ENCODE measurements around the gene GEMIN5.
"Not testable (repeated sequence)": the region's sequence is repeated elsewhere in the genome, so short reads cannot be mapped to it uniquely, and the experiment has no call there.

Gene GEMIN5

DNA sequence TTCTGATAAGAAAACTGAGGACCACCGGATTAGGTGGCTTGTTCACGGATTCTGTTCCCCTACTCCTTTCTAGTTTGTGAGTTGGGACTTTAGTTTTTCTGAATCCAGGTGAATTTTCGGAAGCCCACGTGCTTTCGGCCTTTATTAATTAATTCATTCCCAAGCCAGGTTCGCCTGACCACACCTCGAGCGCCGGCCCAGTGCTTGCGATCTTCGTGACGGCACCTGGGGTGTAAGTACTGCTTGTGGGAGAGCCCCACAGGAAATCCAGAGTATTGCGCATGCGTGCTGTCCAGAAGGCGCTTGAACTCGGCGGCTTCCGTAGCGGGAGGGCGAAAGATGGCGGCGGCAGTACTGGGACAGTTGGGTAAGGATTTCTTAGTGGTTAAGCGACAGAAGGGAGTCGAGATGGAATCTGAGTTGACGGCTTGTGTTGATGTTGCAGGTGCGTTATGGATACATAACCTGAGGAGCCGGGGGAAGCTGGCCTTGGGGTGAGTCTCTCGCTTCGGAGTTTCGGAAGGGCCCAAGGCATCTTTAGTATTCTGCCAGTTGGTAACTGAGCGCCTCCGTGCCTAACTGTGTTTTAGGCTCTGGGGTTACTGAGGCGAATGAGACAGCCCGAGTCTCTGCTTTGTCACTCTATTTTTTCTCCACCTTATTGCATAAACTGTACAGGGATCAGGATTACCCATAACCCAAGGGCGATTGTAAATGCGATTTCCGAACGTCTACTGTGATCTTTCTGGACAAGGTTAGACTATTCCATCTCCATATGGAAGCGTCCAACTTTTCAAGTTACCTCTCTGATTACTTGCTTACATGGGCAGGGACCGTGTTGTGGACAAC, 3.0 kb upstream of the GEMIN5 start, which contains the start of gene MRPL22:
TSS of gene MRPL22 (plus strand) at position 302 of the 849 bp plus-strand sequence. CDS start at position 340, 38 bp downstream.
- peak; percentile 96 for DNase-seq (ENCODE audit: low spot score)

DNA sequence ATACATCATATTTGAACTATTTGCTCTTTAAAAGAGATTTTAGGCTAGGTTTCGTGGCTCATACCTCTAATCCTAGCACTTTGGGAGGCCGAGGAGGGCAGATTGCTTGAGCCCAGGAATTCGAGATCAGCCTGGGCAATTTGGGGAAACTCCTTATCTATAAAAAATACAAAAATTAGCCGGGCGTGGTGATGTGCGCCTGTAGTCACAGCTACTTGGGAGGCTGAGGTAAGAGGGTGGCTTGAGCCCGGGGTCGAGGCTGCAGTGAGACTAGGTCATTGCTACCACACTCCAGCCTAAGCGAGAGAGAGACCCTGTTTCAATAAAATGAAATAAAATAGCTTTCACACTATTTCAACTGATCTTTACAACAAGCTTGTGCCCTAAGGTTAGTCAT, 2.4 kb upstream of the GEMIN5 start:
- no peak for DNase-seq (ENCODE audit: low spot score)

DNA sequence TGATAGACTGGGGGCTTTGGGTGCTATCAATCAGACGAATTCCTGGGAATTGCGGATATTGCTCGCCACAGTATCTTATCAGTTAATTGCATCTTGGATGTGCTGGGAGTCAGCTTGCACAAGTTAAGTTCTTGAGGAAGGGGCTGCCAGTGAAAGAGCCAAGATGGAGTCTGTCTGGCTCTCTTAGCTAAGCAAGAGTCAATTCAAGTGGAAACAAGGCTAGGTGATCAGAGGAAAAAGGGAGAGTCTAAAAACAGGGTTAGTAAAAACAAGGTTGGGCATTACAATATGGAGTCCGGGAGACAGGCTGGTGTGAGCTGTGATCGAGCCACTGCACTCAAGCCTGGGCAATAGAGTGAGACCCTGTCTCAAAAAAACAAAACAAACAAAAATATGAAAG, 1.4 kb upstream of the GEMIN5 start:
- not testable (repeated sequence) for DNase-seq (ENCODE audit: low spot score)

DNA sequence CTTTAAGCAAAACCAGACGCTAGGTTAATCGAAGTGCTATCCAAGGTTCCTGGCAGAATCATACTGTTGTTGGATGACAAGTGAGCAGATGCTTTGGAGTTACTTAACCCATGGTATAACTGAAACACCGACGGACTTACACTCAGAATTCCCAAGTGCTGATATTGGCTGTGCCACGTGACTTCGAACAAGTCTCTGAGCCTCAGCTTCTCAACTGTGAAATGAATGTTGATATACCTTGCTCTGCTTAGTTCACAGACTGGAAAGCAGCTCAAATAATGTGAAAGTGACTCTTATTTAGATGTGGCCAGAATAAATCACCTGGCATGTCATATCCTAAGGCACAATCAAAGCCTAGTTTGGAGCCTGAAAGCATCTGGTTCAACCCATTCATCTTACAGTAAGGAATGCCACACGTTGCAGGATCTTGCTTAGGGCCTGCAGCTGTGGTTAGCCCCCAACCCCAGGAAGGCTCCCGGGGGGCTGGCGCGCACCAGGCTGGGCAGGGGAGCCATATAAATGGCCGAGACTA, 759 bp downstream of the GEMIN5 start:
- peak; percentile 7 for DNase-seq (ENCODE audit: low spot score)

DNA sequence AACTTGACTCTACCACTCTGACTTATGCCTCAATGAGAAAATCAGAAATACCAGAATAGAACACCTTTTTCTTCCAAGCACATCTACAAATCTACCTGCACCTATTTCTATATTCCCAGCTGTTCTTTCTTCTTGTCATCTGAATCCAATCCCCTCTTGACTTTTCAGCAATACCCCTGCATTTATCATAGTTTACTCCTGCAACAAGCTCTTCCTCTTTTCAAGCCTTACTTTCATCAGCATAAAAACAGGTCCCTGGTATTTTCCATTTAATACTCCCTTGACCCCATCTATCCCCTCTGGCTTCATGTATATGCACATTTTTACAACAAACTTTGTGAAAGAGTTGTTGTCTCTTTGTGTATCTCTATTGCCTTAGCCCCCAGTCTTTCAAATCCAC, 3.1 kb downstream of the GEMIN5 start:
- no peak for DNase-seq (ENCODE audit: low spot score)

DNA sequence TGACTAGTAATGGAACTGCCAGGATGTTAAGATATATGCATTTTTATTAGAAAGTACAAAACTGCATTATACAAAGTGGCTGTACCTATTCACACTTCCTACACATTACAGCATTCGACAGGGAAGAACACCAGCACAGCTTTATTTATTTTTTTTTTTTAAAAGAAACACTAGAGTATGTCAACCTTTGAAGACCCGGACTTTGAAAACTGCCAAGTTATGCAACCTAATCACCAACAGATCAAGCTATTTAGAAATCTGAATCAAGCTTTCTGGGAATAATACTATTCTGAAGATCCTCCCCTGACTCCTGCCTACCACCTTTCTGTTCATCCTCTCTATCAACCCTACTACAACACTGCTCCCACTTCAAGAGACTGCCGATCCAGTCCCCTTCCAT, 4.5 kb downstream of the GEMIN5 start:
- no peak for DNase-seq (ENCODE audit: low spot score)

DNA sequence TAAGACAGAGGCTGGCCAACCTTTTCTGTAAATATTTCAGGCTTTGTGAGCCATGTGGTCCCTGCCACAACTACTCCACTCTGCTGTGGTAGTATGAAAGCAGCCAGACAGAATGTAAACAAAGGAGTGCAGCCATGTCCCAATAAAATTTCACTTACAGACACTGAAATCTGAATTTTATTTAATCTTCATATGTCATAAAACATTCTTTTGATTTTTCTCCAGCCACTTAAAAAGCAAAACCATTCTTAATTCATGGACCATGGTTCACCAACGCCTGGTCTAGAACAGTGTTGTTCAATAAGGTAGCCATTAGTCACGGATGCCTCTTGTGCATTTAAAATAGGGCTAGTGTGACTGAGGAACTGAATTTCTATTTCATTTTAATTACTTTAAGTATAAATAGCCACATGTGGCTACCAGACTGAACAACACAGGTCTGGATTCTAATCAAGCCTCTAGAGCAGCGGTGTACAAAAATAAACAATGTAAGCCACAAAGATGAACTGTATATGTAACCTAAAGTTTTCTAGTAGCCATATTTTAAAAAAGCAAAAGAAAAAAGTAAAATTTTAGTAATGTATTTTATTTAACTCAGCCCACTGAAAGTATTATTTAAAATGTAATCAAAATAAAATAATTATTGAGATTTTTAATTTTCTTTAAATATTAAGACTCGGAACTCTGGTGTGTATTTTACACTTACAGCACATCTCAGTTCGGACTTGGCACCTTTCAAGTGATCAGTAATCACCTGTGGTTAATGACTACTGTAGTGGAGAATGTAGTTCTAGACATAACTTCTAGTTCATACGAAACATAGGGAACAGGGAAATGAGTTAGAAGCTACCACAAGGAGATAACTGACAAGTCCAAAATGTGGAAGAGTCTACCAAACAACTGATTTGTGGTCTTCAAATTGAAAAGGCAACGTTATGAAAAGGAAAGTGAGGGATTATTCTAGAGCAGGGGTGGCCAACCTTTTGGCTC, 14.3 kb downstream of the GEMIN5 start:
- peak; percentile 25 for DNase-seq (ENCODE audit: low spot score)

DNA sequence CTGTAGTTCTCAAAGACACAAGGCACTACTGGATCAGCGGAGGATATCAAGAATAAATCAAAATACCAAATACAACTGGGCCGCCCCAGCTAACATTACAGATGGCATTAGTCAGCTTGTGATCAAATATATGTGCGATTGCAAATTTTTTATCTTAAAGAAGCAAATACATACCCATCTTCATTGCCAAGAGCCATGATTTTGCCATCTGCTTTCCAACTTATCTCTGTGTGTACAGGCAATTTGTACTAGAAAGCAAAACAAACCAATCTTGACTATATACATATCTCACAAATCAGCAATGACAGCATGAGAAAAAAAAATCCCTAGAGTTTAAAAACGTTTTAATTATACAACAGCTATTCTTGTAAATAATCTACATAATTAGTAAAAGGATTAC, 20.3 kb downstream of the GEMIN5 start:
- no peak for DNase-seq (ENCODE audit: low spot score)

DNA sequence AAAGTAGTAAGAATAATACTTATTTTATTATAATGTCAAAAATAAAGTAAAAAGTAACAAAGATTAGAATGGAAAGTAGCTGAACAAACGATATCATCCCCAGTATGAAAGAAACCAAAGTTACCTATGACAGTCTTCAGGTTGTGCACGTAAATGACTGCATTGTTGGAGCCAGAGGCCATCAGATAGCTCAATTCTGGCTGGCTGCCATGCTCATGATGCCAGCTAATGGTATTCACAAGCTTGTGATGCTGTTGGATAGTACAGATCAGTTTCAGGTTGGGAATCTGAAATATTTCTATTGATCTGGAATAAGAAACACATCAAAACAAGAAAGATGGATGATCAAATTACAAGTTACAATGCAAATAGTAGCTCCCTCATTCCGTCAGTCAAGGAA, 21.1 kb downstream of the GEMIN5 start:
- DNase-seq (ENCODE audit: low spot score), result peak; percentile 2

DNA sequence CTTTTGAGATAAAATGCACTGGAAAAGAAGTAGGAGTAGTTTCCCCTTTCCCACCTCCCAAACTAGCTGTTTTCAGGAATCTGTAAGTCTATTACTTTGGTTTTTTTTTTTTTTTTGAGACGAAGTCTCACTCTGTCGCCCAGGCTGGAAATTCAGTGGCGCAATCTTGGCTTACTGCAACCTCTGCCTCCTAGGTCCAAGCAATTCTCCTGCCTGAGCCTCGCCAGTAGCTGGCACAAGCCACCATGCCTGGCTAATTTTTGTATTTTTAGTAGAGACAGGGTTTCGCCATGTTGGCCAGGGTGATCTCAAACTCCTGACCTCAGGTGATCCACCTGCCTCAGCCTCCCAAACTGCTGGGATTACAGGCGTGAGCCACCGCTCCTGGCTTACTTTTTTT, 32.4 kb downstream of the GEMIN5 start:
- DNase-seq (ENCODE audit: low spot score), result not testable (repeated sequence)

DNA sequence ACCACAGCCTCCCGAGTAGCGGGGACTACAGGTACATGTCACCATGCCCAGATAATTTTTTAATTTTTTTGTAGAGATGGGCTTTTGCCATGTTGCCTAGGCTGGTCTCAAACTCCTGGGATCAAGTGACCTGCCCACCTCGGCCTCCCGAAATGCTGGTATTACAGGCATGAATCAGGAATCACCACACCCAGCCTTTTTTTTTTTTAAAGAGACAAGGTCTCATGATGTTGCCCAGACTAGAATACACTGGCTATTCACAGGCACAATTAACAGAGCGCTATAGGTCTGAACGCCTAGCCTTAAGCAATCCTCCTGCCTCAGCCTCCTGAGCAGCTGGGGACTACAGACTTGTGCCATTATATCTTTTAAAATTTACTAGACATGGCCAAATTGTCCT, 36.1 kb downstream of the GEMIN5 start:
- no peak for DNase-seq (ENCODE audit: low spot score)

DNA sequence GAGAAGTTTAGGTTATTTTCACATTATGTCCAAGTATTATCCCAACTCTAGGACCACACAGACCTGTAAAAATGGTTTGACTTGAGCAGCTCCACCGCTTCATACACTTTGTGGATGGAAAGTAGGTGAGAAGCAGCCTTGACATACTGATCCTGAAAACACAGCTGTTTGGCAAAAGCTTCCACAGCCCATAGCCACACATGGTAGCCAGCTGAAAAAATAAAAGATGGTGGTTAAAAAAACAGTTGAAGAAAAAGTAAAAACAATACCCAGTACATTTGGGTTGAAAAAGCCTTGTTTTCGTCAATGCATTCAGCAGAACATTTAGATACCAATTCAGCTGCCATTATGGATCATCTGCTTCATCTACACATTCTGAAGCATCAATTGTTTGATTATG, 36.7 kb downstream of the GEMIN5 start:
- no peak for DNase-seq (ENCODE audit: low spot score)

DNA sequence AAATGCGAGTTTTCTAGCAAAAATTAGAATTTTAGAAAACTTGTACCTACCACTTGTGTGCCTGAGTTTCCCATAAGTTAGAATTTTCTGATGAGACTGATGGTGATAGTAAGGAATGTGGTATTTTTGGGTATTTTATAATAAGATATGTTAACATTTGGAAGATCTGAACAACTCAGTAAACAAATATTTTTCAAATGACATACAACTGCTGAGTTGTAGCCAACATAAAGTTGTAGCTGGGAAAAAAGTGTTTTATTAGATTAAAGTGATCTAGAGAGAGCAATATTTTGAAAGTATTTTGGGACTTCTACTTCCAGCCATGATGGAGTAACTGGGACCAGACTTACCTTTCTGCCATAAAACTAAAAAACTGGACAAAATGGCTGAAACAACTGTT, 37.9 kb downstream of the GEMIN5 start:
- DNase-seq (ENCODE audit: low spot score), result no peak

DNA sequence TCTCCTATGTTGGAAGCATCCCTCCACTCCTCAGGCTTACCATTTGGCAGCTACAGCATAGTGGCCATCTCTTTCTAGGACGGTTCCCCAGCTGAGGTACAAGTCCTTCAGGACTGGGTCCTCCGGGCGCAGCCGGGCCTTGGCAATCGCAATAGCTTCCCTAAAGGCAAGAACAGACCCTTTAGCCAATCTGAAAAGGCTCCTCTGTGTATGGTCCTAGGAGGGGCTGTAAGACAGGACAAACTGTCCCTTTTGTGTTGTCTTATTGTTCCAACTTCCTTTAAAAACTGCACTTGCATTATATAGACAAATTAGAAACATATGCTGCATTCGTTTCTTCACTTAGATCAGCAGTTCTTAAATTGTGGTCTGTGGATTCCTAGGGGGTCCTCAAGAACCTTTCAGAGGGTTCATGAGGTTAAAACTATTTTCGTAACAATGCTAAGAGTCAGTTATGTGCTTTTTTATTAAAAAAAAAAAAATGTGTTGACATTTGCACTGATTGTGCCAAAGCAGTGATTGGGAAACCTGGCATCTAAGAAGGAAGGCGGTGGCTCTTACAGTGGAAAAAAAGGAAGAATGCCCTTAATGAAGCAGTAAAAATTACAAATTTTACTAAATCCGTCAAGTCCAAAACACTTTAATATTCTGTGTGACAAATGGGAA, 38.7 kb downstream of the GEMIN5 start:
- DNase-seq (ENCODE audit: low spot score), result no peak

DNA sequence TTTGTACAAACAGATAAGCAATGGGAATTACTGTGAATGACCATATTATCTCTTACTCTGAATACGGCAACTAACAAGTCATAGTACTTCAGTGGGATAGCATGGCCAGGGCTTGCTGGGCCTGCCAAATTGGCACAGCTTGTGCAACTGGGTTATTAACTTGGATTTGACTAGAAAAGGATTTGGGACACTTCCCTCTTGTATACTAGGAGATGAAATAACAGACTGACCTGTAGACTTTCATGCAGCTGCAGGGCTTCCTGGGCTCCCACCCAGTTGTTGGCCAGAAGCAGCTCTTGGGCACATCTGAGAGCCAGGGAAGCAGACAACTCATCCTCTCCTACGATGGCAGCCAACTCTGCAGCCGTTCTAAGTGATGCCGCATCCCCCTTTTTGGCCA, 39.8 kb downstream of the GEMIN5 start:
- DNase-seq (ENCODE audit: low spot score), result no peak

DNA sequence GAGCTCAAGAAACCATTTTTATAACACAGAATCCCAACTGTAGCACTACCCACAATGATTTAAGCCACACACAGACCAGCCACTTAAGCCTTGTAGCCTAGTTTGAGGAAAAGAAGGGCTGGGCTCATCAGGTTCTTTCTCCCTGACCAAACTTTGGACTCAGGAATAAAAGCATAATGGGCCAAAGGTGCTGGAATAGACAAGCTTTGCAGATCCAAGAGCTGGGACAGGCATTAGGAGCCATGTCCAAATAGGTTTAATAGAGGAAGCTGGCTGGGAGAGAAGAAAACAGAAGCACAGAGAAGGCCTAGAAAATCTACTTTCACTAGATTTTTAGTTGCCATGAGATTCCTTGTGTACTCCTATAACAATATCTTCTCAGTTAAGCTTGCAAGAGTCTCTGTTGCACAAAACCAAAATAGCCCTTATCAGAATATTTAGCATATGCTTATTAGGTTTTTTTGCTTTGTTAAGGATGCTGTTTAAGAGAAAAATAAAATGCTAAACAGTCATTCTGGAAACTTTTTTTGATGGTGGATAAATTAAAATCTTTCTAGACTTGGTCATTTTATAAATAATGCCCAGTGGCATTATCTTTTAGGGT, 41.3 kb downstream of the GEMIN5 start:
- DNase-seq (ENCODE audit: low spot score), result no peak

DNA sequence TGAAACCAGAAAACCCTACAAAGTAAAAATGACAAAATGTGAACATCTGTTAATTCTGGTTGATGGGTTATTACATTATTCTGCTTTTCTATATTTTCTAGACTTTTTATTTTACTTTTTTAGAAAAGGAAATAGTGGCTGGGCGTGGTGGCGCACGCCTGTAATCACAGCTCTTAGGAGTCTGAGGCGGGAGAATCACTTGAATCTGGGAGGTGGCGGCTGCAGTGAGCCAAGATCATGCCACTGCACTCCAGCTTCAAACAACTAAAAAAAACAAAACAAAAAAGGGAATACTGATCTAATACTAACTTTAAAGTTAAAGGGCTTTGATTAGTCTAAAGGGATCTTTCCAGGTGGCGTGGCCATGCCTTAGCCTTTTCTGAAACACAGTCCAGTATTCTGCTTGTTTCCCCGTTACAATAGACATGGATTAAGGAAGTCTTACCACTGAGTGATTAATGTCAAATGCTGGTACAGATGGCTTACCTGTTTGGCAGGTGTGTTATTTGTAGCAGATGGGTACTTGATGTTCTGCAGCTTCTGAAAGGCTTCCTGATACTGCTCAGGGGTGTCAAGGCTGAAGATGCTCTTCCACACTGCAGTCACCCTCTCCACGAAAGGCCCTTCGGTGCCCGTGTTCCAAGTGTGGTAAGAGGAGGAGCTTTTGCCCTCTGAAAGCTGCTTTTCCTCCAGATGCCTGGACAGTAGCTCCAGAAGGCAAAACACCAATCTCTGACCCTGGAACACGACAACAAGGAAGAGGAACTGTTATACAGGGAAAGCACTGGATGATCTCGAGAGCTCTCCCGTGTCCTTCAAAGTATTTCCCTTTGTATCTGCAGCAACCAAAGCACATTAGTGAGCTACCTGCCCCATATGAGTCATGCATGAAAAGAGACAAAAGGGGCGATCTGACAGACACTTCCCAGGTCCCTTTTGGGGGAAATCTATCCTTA, 42.1 kb downstream of the GEMIN5 start:
- no peak for DNase-seq (ENCODE audit: low spot score)

DNA sequence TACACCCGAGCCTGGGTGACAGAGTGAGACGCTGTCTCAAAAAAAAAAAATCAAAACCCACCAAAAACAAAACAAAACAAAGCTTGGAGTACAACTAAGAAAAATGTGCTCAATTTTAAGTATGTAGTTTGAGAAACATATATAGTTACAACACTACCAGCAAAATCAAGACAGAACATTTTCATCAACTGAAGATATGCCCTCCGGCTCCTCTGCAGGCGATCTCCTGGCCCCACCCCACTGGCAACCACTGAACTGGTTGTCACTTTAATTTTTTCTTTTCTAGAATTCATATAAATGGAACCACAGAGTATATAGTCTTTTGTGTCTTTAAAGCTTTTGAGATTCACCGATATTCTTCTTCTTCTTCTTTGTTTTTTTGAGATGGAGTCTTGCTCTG, 44.6 kb downstream of the GEMIN5 start:
- no peak for DNase-seq (ENCODE audit: low spot score)

DNA sequence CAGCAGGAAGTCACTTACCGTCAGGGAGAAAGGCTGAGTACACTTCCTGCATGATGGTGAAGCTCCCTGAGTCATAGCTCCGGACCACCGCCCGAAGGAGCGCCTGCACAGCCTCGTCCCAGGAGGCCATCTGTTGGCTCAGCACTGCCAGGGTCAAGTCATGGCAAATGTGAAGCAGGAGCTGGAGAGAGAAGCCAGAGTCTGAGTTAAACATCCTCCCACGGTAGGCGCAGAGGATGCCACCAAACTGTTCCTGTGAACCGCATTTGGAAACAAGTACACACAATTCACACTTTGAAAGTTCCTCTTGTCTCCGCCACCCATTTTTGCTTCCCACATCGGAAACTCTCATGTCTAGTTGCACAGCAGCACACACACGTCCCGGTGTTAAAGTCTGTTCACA, 45.6 kb downstream of the GEMIN5 start:
- DNase-seq (ENCODE audit: low spot score), result no peak

DNA sequence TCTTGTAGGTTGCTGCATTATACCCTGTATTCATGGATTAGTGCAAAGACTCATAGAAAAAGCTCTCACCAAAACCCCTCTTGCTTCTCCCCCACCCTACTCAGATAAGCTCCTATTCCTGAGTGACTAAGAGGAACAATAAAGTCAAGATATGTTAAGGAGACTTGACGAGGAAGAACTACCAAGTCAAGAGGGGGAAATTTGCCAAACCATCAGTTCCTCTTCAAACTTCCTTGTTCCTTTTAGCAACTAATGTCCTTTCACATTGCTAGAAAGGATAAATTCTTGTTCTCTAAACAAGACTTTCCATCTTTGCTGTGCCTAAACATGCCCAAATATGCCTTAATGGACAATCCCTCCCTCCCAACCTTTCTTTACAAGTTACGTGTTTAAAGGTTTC, 52.6 kb downstream of the GEMIN5 start:
- DNase-seq (ENCODE audit: low spot score), result no peak
